ENCODE results near the gene NADK.

Gene NADK

DNA sequence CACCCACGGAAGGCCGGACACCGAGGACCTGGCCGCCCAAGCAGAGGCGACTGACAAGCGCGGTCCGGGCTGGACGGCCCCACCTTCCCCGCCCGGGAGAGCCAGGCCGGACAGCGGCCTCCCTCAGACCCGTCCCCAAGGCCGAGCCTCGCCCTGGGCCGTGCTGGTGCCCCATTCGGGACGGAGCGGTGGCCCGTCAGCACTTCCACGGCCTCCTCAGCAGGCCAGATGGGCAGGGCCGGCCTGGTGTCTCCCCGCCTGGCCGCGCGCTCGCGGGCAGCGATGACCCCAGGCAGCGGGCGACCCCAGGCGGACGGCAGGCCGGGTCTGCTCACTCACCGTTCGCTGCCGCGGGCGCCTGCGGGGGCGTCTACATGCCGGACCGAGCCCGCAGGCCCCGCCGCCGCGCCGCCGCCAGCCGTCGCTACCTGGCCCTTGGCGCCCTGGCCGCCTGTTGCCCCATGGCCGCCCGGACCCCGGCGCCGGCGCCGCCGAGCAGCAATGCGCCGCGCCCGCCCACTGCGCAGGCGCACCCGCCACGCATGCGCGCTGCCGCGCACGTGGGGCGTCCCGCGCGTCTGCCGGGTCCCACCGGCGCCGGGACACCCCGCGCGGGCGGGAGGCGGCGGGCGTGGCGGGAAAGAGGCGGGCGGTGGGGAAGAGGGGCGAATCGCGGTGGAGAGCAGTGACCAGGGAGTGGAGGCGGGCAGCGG lies at the start of gene NADK:
TSS of gene NADK (minus strand) at position 521 of the 713 bp plus-strand sequence. CDS start 13,064 bp downstream, outside the sequence.
- peak; percentile 57 for DNase-seq

DNA sequence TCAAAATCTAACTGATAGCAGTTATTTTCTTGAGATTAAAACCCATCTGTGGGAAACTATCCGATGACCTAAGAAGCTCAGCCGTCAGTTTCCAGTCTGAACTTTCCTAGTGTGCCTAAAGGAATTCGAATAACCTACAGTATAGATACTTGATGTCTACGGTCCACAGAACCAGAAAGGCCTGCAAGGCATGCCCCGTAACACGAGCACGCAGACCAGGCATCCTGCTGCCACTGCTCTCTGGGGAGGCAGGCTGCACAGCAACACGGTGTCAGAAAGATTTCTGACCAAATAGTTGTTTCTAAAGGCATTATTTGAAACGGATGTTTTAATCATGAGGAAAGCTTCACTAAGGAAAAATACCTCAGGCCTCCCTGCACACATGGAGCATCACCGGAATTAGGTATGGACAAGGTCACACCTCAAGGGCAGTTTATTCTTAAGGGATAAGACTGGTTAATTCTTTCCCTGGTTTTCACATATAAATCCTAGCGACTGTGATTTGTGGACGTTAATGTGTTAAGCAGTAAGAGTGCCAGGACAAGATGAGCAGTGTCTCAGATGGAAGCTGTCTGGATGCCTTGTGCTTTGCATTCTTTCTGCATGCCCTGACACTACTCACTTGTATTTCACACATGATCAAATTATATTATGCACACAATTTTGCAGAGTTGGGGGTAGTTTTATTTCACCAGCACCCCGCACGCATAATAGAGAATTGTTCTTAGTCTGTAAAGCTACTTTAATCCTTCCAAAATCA lies 49.0 kb upstream of the NADK start:
- no peak for DNase-seq

DNA sequence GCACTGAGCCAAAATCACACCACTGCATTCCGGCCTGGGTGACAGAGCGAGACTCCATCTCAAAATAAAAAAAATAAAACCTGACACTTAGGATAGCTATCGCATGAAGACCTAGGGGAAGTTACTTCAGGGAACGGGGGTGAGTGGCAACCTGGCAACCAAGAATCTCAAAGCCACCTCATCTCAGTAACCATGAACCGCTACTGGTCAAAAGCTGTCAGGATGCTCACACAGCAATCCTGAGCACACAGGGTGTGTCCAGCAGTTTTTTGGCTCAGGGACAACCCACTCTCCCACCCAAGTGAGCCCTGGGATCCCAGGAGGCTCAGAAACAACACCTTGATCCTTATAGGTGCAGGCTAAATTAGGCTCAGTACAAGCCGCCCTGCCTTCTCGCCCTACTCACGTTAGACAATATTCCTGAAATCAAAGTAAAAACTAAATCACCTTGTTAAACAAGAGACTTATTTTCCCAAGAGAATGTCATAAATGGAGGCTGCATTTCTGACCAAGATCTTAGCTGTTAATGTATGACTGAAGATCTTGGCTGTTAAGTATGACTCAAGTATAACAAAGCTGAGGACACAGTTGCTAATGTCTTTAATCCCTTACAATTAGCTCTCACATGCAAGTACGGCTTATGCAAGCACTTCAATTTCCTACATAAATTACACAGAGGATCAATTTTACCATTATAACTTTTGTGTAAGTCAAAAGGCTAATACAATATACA lies 48.3 kb upstream of the NADK start:
- no peak for DNase-seq

GRCh38 chr1:1825217-1825616 lies 46.9 kb upstream of the NADK start:
- DNase-seq: no peak

- DNase-seq: no peak
These were observed 41.5 kb upstream of the NADK start for GRCh38 chr1:1819762-1820161.

- DNase-seq: no peak
These were observed 39.0 kb upstream of the NADK start for GRCh38 chr1:1817221-1817620.

- no peak for DNase-seq
These were observed 37.5 kb upstream of the NADK start for GRCh38 chr1:1815606-1816281.

DNA sequence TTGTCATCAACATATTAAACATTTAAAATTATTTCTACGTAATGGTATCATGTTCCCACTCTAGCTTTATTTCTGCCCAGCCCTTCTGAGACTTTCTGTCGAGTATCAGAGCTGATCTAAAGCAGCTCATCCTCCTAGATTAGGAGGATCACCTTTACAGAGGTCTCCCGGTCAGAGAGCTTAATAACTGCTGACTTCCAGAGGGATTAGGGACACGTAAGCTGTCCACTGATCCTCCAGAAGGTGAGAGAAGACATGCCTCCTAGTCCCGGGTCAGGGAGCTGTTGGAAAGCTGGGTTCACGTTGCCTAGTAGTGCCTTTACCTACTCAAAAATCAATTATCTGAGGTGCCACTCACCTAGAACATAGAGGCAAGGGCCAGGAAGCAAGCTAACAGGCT lies 31.2 kb upstream of the NADK start:
- DNase-seq: no peak

- no peak for DNase-seq
These were observed 29.9 kb upstream of the NADK start for GRCh38 chr1:1808206-1808605.

GRCh38 chr1:1806890-1807289 lies 28.6 kb upstream of the NADK start:
- no peak for DNase-seq

DNA sequence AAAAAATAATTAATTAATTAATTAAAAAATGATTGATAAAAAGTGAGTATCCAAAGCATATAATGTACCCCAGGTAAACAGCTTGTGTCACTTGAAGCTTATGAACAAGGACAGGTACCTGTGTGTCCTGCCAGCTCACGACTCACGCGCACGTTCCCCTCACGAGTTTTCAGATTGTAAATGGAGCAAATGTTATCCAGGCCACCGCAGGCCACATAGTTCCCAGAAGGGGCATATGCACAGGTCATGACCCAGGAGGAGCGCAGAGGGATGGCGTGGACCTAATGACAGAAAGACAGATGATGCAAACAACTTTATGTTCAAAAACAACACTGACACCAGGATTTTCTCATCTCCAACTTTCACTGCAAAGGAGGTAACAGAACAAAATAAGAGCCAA lies 26.0 kb upstream of the NADK start:
- no peak for DNase-seq

DNA sequence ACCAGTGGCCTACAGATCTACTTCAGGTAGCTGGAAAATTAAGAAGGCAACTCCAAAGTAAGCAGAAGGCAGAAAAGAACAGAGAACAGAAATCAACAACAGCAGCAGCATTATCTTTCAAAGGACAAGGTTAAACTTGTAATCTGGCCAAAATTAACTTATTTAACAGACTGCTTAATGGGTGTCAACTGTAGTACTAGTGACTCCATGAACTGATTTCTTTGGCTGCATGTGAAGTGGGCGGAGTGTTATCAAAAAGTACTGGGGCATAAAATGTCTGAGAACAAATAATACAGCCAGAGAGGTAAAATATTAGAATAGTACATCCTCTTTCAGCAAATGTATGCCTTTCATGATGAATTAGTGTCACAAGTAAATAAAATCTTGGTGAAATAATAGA lies 24.6 kb upstream of the NADK start:
- no peak for DNase-seq

- no peak for DNase-seq
These were observed 21.4 kb upstream of the NADK start for GRCh38 chr1:1799716-1800115.

GRCh38 chr1:1797731-1798341 lies 19.6 kb upstream of the NADK start:
- DNase-seq: no peak

GRCh38 chr1:1796466-1796865 lies 18.2 kb upstream of the NADK start:
- no peak for DNase-seq

GRCh38 chr1:1794999-1795398 lies 16.7 kb upstream of the NADK start:
- no peak for DNase-seq

GRCh38 chr1:1793481-1794244 lies 15.4 kb upstream of the NADK start:
- no peak for DNase-seq

DNA sequence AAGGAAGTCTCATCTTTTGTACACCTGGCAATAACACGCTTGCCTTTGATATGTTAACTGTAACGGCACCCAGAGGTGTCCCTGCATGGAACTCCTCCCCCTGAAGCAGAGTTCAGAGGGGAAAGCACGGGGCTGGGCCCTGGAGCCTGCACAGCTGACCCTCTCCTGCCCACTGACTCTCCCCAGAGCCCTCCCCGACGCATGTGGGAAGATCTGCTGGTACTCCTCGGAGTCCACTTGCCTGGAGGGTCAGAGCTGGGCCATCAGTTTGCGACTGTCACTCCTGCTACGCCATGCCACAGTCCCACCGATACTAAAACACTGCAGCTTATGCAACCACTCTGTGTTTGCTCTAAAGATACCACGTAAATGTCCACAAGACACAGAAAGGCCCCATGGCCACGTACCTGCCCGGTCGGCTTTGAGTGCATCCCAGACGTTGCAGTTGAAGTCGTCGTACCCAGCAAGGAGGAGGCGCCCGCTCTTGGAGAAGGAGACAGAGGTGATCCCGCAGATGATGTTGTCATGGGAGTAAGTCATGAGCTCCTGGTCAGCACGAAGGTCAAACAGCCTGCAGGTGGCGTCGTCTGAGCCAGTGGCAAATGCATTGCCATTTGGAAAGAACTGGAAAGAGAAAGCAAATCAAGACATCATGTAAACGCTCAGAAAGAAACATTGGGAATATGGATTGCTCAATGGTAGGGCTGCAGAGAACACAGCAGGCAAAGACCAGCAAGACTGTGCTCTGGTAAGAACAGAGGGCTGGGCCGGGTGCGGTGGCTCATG lies 10.6 kb upstream of the NADK start:
- DNase-seq: peak; percentile 16

DNA sequence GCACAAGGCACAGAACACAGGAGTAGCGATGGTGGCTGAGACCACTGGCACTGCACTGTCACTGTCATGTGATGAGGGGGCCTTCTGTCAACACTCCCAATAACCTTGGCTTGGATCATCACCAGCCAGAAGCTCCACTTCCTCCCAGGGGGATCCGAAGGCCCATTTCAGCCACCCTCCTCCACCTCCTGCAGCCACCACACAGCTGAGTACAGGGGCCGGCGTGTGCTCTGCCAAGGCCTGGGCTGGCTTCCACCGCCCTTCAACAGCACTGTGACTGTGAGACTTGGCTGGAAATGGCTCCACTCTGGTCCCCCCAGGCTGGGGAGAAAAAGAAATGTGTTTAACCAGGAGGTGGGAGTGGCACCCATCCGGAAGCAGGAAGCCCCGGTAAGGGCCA lies 9.9 kb upstream of the NADK start:
- DNase-seq: no peak

- DNase-seq: no peak
These were observed 8.8 kb upstream of the NADK start for GRCh38 chr1:1786836-1787605.

Measured in fibroblast of upper back skin (primary cell).